Keratinocyte (primary cell): ENCODE data around the gene USP9X. TPM values are rescaled to one million over a fixed set of nuclear protein-coding genes. Genes with fewer than 3 reads are reported as not detected.
"Not testable (repeated sequence)": the region's sequence is repeated elsewhere in the genome, so short reads cannot be mapped to it uniquely, and the experiment has no call there.

Source experiments
- DNase-seq: peaks from one replicate; pipeline ENCODE4 v3.0.0-alpha.2; 2011; ENCODE audit warnings: low read depth, missing footprints, low spot score
- FAIRE-seq: peaks from 2 replicates; lab custom pipeline; 2011; peaks lifted over from hg19 to GRCh38; lab: Jason Lieb, UNC
- H2AFZ ChIP-seq: 2 replicates; pipeline ENCODE4 v1.6.0; 2012; ENCODE audit warnings: low read length, control low read depth, inconsistent platforms; ENCODE audit not compliant: control insufficient read depth
- H3K27ac ChIP-seq: 2 replicates; pipeline ENCODE4 v1.5.1; 2011; ENCODE audit warnings: low read length; ENCODE audit not compliant: control insufficient read depth, insufficient read depth
- H3K27me3 ChIP-seq: 3 replicates; pipeline ENCODE4 v1.6.0; 2011; ENCODE audit warnings: low read length; ENCODE audit not compliant: control insufficient read depth, insufficient read depth; ENCODE audit errors: extremely low read depth
- H3K36me3 ChIP-seq, 2 experiments: 2 replicates in 1 of 2; 3 replicates in 1 of 2; pipeline ENCODE4 v1.5.1; 2011; ENCODE audit warnings: low read length in 2 of 2, mild to moderate bottlenecking in 1 of 2; ENCODE audit not compliant: control insufficient read depth in 2 of 2, insufficient read depth in 2 of 2; ENCODE audit errors: extremely low read depth in 1 of 2
- H3K4me1 ChIP-seq: 3 replicates; pipeline ENCODE4 v1.5.1; 2011; ENCODE audit warnings: low read length; ENCODE audit not compliant: control insufficient read depth, insufficient read depth; ENCODE audit errors: extremely low read depth
- H3K4me2 ChIP-seq: 3 replicates; pipeline ENCODE4 v1.6.0; 2011; ENCODE audit warnings: low read depth, low read length; ENCODE audit not compliant: control insufficient read depth, insufficient read depth; ENCODE audit errors: extremely low read depth
- H3K4me3 ChIP-seq, 3 experiments: fragments of 200-600 bp in 1 of 3; sonication (generic) in 1 of 3; 2 replicates in 2 of 3; 3 replicates in 1 of 3; pipeline ENCODE4 v1.5.1; 2011 to 2016; ENCODE audit warnings: low read length in 3 of 3, mild to moderate bottlenecking in 3 of 3, control low read depth in 2 of 3, inconsistent platforms in 1 of 3, low read depth in 1 of 3, mixed read lengths in 1 of 3, mixed run types in 1 of 3, moderate library complexity in 1 of 3; ENCODE audit not compliant: control insufficient read depth in 2 of 3, insufficient read depth in 2 of 3; ENCODE audit errors: extremely low read depth in 1 of 3
- H3K79me2 ChIP-seq: 2 replicates; pipeline ENCODE4 v1.6.0; 2012; ENCODE audit warnings: low read length; ENCODE audit not compliant: control insufficient read depth, insufficient read depth
- H3K9ac ChIP-seq: 3 replicates; pipeline ENCODE4 v1.6.0; 2011; ENCODE audit warnings: low read length; ENCODE audit not compliant: control insufficient read depth, insufficient read depth; ENCODE audit errors: extremely low read depth
- H3K9me1 ChIP-seq: 3 replicates; pipeline ENCODE4 v1.6.0; 2011; ENCODE audit warnings: low read length; ENCODE audit not compliant: control insufficient read depth, insufficient read depth; ENCODE audit errors: extremely low read depth
- H3K9me3 ChIP-seq: 2 replicates; pipeline ENCODE4 v1.5.1; 2012; ENCODE audit warnings: low read depth, low read length; ENCODE audit not compliant: control insufficient read depth
- H4K20me1 ChIP-seq: 3 replicates; pipeline ENCODE4 v1.6.0; 2011; ENCODE audit warnings: low read length; ENCODE audit not compliant: control insufficient read depth, insufficient read depth; ENCODE audit errors: extremely low read depth
- EZH2 ChIP-seq: IDR thresholded peaks from one replicate; pipeline ENCODE4 v1.6.1; 2012; ENCODE audit warnings: inconsistent platforms, mild to moderate bottlenecking, low read length, moderate library complexity
- dilution Hi-C: fragments of 300-500 bp; cut with MboI; formaldehyde crosslinking; loops from one replicate; pipeline ENCODE4 v1.7.0; 2020; ENCODE audit warnings: low sequenced_read_pairs; ENCODE audit not compliant: extremely low pct_ligation_motif_present
- polyA plus RNA-seq, 5 experiments: library from polyadenylated mRNA; depleted of rRNA in 3 of 5; stranded (reverse) in 3 of 5; stranded (forward) in 1 of 5; unstranded in 1 of 5; fragments of >200 nt; gene quantifications; 1 replicate in 1 of 5; 2 replicates in 3 of 5; 3 replicates in 1 of 5; pipeline versions ENCODE4 v1.2.1 to v1.2.3, GENCODE V29; 2011 to 2012; ENCODE audit warnings: missing spikeins in 2 of 5, low read depth in 1 of 5, low replicate concordance in 1 of 5
- TF ChIP-seq, protein P1 (sequence below), 3 experiments: IDR thresholded peaks in 1 of 3; conservative IDR thresholded peaks in 1 of 3; optimal IDR thresholded peaks in 1 of 3; 2 replicates in 2 of 3; 3 replicates in 1 of 3; pipeline versions ENCODE3 to v1.5.1; 2011; ENCODE audit warnings: low read length in 3 of 3, mild to moderate bottlenecking in 3 of 3, moderate library complexity in 2 of 3, control low read depth in 1 of 3, inconsistent platforms in 1 of 3; ENCODE audit not compliant: insufficient read depth in 2 of 3; ENCODE audit errors: extremely low read depth in 1 of 3

USP9X gene
- polyA plus RNA-seq, 1 donor (not counting 4 experiments of a cell fraction or from before 2014, with no cell fraction given) = 44.8 TPM

GRCh38 chrX:41184312-41184711, 99.1 kb downstream of the USP9X start:
- Histone ChIP-seq H3K9ac (no peak overlapping the region), H2AFZ (no peak overlapping the region), H3K79me2 (no peaks in the 10 kb centered on the region), H3K4me2 (no peak overlapping the region), H3K27ac (no peak overlapping the region), H3K9me1 (no peaks in the 10 kb centered on the region), H3K36me3 (peaks cover 5 to 11% of the 10 kb centered on the region in 2 experiments), H3K27me3 (no peaks in the 10 kb centered on the region), H3K4me3 (no peak overlapping the region), H3K9me3 (no peaks in the 10 kb centered on the region), H3K4me1 (no peaks in the 10 kb centered on the region), H4K20me1 (peaks cover 3% of the 10 kb centered on the region)
- DNase-seq = no peak
- dilution Hi-C loops = no loop called here
- no peak for FAIRE-seq
- TF ChIP-seq EZH2 = no peak
- TF ChIP-seq, protein P1, sequence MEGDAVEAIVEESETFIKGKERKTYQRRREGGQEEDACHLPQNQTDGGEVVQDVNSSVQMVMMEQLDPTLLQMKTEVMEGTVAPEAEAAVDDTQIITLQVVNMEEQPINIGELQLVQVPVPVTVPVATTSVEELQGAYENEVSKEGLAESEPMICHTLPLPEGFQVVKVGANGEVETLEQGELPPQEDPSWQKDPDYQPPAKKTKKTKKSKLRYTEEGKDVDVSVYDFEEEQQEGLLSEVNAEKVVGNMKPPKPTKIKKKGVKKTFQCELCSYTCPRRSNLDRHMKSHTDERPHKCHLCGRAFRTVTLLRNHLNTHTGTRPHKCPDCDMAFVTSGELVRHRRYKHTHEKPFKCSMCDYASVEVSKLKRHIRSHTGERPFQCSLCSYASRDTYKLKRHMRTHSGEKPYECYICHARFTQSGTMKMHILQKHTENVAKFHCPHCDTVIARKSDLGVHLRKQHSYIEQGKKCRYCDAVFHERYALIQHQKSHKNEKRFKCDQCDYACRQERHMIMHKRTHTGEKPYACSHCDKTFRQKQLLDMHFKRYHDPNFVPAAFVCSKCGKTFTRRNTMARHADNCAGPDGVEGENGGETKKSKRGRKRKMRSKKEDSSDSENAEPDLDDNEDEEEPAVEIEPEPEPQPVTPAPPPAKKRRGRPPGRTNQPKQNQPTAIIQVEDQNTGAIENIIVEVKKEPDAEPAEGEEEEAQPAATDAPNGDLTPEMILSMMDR (optimal IDR thresholded peaks at IDR 0.05 in 1 of 3, IDR thresholded peaks at IDR 0.05 in 1 of 3, conservative IDR thresholded peaks at IDR 0.05 in 1 of 3; ENCODE audit: extremely low read depth in 1 of 3, insufficient read depth in 2 of 3, low read length in 3 of 3) = no peak

- H3K9me3 ChIP-seq, FAIRE-seq, H3K4me1 ChIP-seq, H3K27me3 ChIP-seq, H3K4me3 ChIP-seq, H3K9ac ChIP-seq, dilution Hi-C loops, DNase-seq, H4K20me1 ChIP-seq, H3K9me1 ChIP-seq, H2AFZ ChIP-seq, H3K27ac ChIP-seq, H3K79me2 ChIP-seq, H3K4me2 ChIP-seq: not testable (repeated sequence)
- peaks cover 5 to 14% of the 10 kb centered on the region in 2 experiments for H3K36me3 ChIP-seq
These were observed 101.7 kb downstream of the USP9X start for GRCh38 chrX:41186946-41187345.

- Histone ChIP-seq H2AFZ (no peak overlapping the region), H3K4me1 (peaks cover 10% of the 10 kb centered on the region), H3K9ac (no peak overlapping the region), H3K4me3 (no peak overlapping the region), H3K36me3 (peaks cover 5 to 14% of the 10 kb centered on the region in 2 experiments), H3K9me1 (no peaks in the 10 kb centered on the region), H4K20me1 (no peaks in the 10 kb centered on the region), H3K79me2 (no peaks in the 10 kb centered on the region), H3K4me2 (no peak overlapping the region), H3K9me3 (peaks cover 2% of the 10 kb centered on the region), H3K27me3 (no peaks in the 10 kb centered on the region), H3K27ac (no peak overlapping the region)
- DNase-seq = no peak
- dilution Hi-C loops = no loop called here
- no peak for FAIRE-seq
- no peak for TF ChIP-seq EZH2
- TF ChIP-seq, protein P1 (optimal IDR thresholded peaks at IDR 0.05 in 1 of 3, IDR thresholded peaks at IDR 0.05 in 1 of 3, conservative IDR thresholded peaks at IDR 0.05 in 1 of 3; ENCODE audit: extremely low read depth in 1 of 3, insufficient read depth in 2 of 3, low read length in 3 of 3) = no peak
These were observed 103.9 kb downstream of the USP9X start for GRCh38 chrX:41189156-41189555.
